KMS-11 (cell line): Measurements from ENCODE around the gene FSIP2.

Experiments used
- H2AFZ ChIP-seq: fragments of 200-600 bp; sonication (generic); 2 replicates; pipeline ENCODE4 v1.6.1; 2016; ENCODE audit warnings: antibody characterized with exemption, mixed run types, low read depth
- H3K27ac ChIP-seq: fragments of 200-600 bp; sonication (generic); 2 replicates; pipeline ENCODE4 v1.6.1; 2016; ENCODE audit warnings: mild to moderate bottlenecking, mixed run types
- H3K27me3 ChIP-seq: fragments of 200-600 bp; sonication (generic); 2 replicates; pipeline ENCODE4 v1.6.1; 2017; ENCODE audit warnings: mild to moderate bottlenecking, low read depth, mixed run types, moderate library complexity; ENCODE audit not compliant: insufficient read depth
- H3K36me3 ChIP-seq: fragments of 200-600 bp; sonication (generic); 2 replicates; pipeline ENCODE4 v1.6.1; 2017; ENCODE audit warnings: mild to moderate bottlenecking, mixed run types; ENCODE audit not compliant: insufficient read depth
- H3K4me1 ChIP-seq: fragments of 200-600 bp; sonication (generic); 2 replicates; pipeline ENCODE4 v1.6.1; 2016; ENCODE audit warnings: mild to moderate bottlenecking, low read depth, mixed run types; ENCODE audit not compliant: poor library complexity, severe bottlenecking
- H3K4me2 ChIP-seq: fragments of 200-600 bp; sonication (generic); 2 replicates; pipeline ENCODE4 v1.7.0; 2016; ENCODE audit warnings: mild to moderate bottlenecking, mixed run types
- H3K4me3 ChIP-seq: fragments of 200-600 bp; sonication (generic); IDR thresholded peaks from 2 replicates; pipeline ENCODE4 v1.6.1; 2017; ENCODE audit warnings: low read depth, low read length, mixed read lengths; ENCODE audit not compliant: insufficient read depth
- H3K79me2 ChIP-seq: fragments of 200-600 bp; sonication (generic); 2 replicates; pipeline ENCODE4 v1.6.1; 2016; ENCODE audit warnings: low read depth, mixed run types; ENCODE audit not compliant: insufficient read depth
- H3K9ac ChIP-seq: fragments of 200-600 bp; sonication (generic); 2 replicates; pipeline ENCODE4 v1.6.1; 2016; ENCODE audit warnings: mild to moderate bottlenecking, mixed run types
- H4K20me1 ChIP-seq: fragments of 200-600 bp; sonication (generic); 2 replicates; pipeline ENCODE4 v1.6.1; 2016; ENCODE audit warnings: mild to moderate bottlenecking, mixed run types; ENCODE audit not compliant: insufficient read depth
- CTCF ChIP-seq: fragments of 200-600 bp; sonication (generic); conservative IDR thresholded peaks from 2 replicates; pipeline ENCODE4 v1.6.1; 2017; ENCODE audit warnings: low read depth, mild to moderate bottlenecking, antibody characterized with exemption, low read length, moderate library complexity, mixed read lengths

Gene FSIP2

DNA sequence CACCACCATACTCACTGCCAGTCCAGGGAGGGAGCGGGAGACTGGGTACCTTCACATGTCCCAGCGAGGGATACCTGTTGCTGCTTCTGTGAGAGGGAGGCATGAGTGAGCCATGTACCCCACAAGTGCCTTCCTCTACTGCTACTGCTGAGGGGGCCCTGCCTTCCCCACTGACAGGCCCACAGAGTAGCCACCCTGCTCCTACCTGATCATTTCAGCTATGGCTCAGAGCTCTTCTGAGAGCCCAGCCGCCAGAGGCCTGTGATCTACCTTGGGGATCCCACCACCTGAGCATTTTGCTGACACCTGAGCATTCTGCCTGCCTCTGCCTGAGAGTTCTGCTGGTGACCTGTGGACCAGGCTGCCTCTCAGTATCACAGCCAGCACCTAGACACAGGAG is 137.6 kb downstream of the FSIP2 start:
- no peaks in the 10 kb centered on the region for H4K20me1 ChIP-seq
- no peak overlapping the region for H3K9ac ChIP-seq
- no peaks in the 10 kb centered on the region for H3K27me3 ChIP-seq
- H3K4me2 ChIP-seq: no peak overlapping the region
- no peak overlapping the region for H3K4me3 ChIP-seq
- no peaks in the 10 kb centered on the region for H3K36me3 ChIP-seq
- H2AFZ ChIP-seq: no peak overlapping the region
- H3K27ac ChIP-seq: no peak overlapping the region
- no peaks in the 10 kb centered on the region for H3K4me1 ChIP-seq
- no peaks in the 10 kb centered on the region for H3K79me2 ChIP-seq
- TF ChIP-seq CTCF: no peak

DNA sequence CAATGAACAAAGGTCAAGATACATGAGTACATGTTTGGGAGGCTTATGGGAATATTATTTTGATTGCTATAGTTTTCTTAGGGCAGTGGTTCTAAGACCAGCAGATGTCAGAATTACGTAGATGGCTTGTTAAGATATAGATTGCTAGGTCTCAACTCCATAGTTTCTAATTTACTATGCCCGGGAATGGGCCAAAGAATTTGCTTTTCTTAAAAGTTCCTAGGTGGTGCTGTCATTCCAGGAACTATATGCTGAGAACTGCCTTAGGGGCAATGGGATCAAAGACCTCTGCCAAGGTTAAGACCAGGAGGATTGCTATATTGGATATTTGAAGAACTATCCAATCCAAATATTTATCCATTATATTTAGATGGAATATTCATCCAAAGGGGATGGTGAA is 141.8 kb downstream of the FSIP2 start:
- no peak overlapping the region for H3K4me2 ChIP-seq
- H4K20me1 ChIP-seq: no peaks in the 10 kb centered on the region
- H3K36me3 ChIP-seq: no peaks in the 10 kb centered on the region
- no peaks in the 10 kb centered on the region for H3K79me2 ChIP-seq
- H2AFZ ChIP-seq: no peak overlapping the region
- no peak overlapping the region for H3K9ac ChIP-seq
- no peak for TF ChIP-seq CTCF
- H3K27ac ChIP-seq: no peak overlapping the region
- no peaks in the 10 kb centered on the region for H3K27me3 ChIP-seq
- no peaks in the 10 kb centered on the region for H3K4me1 ChIP-seq
- H3K4me3 ChIP-seq: no peak overlapping the region
